ELR (cell line): ENCODE data around the gene CARD16.
"Not testable (repeated sequence)": the region's sequence is repeated elsewhere in the genome, so short reads cannot be mapped to it uniquely, and the experiment has no call there.

Experiments used
- DNase-seq: peaks from one replicate; pipeline ENCODE4 v3.0.0-alpha.2; 2015; ENCODE audit warnings: low read depth

CARD16 gene

GRCh38 chr11:105044557-105045524, at the start of gene CARD16:
CARD16 (minus strand) TSS chr11:105045335; CDS start chr11:105045297, 38 bp downstream.
- DNase-seq, result peak; percentile 24

- DNase-seq, result peak; percentile 35
Observed at GRCh38 chr11:105092256-105093239, 47.4 kb upstream of the CARD16 start.

DNA sequence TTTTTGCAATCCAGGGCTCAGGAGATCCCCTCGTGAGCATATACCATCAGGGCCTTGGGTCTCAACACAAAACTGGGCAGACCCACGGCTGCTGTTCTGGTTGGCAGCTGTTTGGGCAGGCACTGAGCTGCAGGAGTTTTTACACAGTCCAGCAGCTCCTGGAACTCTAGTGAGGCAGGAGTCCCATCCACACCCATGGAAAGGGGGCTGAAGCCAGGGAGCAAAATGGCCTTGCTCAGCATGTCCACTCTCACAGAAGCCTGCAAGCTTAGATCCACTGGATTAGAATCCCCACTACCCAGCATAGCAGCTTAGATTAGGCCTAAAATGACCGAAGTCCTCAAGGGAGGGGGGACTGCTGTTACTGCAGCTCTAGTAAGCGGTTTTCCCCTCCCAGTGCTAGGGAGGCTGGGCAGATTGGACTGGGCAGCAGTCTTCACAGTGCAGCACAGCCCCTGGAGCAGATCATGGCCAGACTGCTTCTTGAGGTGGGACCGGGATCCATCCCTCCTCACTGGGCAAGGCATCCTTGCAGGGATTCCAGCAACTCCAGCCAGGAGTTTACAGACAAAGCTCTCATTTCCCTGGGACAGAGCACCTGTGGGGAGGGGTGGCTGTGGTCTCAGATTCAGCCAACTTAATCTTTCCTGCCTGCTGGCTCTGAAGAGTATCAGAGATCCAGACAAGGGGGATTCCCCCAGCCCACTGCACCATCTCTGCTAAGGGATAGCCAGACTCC, 36.4 kb upstream of the CARD16 start:
- DNase-seq, result no peak

GRCh38 chr11:105080171-105080906, 35.2 kb upstream of the CARD16 start:
- DNase-seq, result not testable (repeated sequence)

- no peak for DNase-seq
Observed at GRCh38 chr11:105078283-105078682, 33.1 kb upstream of the CARD16 start.

DNA sequence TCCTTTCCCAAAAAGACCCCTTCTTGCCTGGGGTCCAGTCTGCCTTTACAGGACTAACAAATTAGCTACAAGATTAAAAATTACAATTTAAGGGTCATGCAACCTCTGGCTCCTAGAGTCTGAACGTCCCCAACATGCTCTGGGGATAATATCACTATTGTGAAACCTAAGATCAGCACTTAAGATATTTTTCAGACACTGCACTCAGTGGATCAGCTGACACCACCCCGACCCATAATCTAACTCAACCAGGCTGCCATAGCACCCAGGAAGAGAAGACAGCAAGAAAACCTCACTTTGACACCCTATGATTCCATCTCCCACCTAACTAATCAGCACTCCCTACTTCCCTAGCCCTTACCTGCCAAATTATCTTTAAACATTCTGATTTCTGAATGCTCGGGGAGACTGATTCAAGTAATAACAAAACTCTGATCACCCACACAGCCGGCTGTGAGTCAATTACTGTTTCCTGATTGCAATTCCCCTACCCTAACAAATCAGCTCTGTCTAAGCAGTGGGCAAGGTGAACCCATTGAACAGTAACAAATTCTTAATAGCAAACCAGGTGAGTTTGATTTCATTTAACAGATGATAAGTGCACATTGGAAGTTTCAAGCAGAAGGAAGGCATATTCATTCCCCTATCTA, 32.1 kb upstream of the CARD16 start:
- not testable (repeated sequence) for DNase-seq

DNA sequence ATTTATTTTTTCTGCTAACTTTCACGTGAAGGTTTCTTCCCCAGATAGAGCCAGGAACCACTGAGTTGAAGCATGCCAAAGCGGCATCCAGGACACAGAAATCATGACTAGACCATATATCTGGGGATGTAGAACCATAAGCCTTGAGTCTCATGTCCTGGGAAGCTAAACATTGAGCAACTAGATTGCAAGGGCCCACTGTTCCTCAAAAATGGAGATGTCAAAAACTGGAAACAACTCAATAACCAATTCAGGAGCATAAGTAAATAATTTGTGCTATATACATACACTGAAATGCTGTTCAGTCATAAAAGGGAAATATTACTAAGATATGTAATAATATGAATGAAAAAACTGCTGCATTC, 29.0 kb upstream of the CARD16 start:
- no peak for DNase-seq

- peak; percentile 11 for DNase-seq
Observed at GRCh38 chr11:105073456-105074165, 28.5 kb upstream of the CARD16 start.

GRCh38 chr11:105072080-105072479, 26.9 kb upstream of the CARD16 start:
- DNase-seq, result not testable (repeated sequence)

DNA sequence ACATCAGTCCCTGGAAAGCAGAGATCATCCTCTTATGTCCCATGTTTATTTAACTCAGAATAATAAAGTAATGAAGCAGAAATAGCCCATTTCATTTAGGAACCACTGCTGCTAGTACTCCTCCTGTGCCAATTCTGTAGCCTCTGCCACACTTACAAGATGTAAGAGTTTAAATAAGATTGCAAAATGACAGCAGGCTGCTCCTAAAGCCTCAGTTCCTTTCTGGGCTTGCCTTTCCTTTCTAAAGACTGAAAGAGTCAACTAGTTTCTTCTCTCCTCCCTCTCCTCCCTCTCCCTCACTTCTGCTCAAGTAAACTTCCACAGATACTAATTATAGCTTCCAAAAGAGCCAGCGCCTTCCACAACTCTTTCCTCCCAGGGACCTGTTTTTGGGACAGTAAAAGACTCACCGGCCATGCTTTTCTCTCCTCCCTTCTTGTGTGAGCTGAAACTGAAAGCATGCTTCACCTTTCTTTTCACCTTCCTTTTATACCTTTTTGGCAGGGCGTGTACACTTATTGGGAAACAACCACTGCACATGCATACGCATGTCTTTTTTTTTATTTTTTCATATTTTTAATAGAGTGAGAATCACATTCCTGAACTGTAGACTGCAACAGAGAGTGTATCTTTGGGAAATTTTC, 26.1 kb upstream of the CARD16 start:
- no peak for DNase-seq

DNA sequence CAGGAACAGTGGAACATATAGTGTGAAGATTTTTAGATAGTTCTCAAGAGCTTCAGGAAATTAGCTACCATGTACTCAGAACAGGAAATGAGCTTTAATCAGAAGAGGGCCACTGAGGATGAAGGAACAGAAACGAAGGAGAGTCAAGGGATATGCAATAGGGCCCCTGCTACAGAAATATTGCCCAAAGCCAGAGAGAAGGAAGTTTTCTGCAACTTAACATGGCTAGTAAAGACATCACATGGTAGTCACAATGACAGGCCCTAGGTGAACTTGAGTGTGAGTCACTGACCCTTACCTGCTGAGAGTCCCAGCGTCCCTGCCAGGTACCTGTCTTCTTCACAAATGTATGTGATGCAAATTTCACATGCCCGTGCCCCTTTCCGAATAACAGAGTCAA, 25.2 kb upstream of the CARD16 start:
- no peak for DNase-seq

GRCh38 chr11:105069749-105070148, 24.6 kb upstream of the CARD16 start:
- DNase-seq, result not testable (repeated sequence)

- DNase-seq, result not testable (repeated sequence)
Observed at GRCh38 chr11:105063245-105063941, 18.3 kb upstream of the CARD16 start.

DNA sequence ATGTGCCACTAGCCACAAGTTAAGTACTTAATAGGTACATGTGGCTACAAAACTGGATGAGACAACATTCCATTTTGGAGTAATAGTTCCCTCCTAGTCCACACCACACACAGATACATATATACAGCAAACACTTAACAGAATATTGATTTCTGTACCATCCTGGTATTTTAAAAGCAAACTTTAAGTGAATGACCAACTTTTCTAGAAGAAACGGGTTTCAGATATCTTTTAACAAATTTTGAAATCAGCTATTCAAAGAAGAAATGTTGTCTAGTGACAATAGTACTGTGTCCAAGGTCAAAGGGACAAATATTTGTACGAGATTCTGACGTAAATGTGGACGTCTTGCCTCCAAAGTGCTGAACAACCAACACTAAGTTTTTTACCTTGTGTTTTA, 12.3 kb upstream of the CARD16 start:
- DNase-seq, result no peak

DNA sequence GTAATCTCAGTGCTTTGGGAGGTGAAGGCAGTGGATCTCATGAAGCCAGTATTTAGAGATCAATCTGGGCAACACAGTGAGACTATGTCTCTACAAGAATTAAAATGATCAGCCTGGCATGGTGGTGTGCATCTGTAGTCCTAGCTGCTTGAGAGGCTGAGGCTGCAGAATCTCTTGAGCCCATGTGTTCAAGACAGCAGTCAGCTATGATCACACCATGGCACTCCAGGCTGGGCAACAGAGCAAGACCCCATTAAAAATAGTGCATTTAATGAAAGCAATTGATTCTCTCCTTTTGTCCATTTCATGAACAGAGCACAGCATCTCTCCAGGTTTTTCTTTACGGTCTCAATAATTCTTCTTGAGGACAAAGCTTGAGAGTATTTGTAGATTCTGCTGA, 11.3 kb upstream of the CARD16 start:
- no peak for DNase-seq

GRCh38 chr11:105054723-105055493, 9.8 kb upstream of the CARD16 start:
- DNase-seq, result no peak

- DNase-seq, result no peak
Observed at GRCh38 chr11:105052487-105052886, 7.4 kb upstream of the CARD16 start.

GRCh38 chr11:105051559-105051958, 6.4 kb upstream of the CARD16 start:
- DNase-seq, result no peak
